ENCODE data around the gene ZNF230.

The ZNF230 gene

DNA sequence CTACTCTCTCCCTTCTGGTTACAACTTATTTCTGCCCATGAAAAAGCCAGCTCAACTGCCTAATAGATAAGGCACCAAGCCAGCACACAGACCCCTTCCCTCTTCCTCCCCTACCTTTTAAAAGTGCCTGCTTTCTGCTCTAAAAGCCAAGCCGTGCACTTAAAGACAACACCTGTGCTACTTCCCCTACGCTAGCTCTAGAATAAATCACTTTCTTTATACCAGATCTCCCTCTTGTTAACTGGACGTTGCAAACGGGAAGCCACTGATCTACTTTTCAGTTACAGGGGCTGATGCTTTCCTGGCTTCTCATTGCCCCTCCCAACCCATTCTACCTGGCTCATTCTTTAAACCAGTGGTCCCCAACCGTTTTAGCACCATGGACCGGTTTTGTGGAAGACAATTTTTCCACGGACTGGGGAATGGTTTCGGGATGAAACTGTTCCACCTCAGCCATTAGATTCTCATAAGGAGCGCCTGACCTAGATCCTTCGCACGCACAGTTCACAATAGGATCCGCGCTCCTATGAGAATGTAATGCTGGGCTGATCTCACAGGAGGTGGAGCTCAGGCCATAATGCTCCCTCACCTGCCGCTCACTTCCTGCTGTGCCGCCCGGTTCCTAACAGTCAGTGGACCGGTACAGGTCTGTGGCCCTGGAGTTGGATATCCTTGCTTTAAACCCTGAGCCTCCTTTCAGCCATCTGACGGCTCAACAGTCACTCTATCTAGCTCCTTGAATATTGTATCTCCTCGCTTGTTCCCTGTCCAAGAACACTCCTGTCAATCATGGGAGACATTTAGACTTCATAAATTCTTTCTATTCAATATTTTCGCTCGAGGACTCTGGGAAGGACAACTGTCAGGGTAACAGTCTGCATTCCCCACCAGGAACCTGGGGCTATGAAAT lies 48.2 kb downstream of the ZNF230 start:
- no peak for DNase-seq

DNA sequence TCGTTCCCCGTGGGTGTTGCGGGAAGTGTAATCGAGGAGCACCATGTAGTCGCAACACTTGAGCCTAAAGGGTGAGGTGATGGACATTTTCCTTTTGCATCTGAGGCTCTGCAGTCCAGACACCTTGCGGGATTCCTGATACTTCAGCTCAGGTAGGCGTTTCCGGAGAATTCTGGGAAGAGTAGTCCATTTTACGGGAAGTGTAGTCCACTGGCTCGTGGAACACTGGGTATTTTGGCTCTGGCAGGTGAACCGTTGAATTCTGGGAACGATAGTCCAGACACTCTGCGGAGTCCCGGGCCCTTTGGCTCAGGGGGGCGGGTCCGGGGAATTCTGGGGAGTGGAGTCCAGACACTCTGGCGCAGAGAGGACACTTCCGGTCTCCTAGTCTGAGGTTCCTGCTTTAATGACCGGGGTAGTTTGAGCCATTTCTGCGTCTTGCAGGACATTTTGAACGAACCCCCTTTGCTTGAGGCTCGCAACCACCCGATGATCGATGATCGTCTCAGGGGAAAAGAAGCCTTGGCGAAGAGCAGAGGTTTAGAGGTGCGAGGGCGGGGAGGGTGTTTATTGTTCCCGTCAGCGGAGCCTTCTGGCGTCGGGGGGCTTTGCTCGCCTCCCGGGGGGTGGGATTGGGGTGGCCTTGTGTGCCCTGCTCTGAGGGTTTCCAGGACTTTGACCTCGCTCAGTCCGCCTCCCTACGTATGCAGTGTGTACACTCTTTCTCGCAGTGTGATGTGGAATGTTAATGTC lies 49.1 kb downstream of the ZNF230 start, which contains the start of gene ZNF223:
ZNF223 (plus strand) TSS at position 387 of the 753 bp plus-strand sequence. CDS start 3,141 bp downstream, outside the sequence.
- DNase-seq = peak; percentile 93

DNA sequence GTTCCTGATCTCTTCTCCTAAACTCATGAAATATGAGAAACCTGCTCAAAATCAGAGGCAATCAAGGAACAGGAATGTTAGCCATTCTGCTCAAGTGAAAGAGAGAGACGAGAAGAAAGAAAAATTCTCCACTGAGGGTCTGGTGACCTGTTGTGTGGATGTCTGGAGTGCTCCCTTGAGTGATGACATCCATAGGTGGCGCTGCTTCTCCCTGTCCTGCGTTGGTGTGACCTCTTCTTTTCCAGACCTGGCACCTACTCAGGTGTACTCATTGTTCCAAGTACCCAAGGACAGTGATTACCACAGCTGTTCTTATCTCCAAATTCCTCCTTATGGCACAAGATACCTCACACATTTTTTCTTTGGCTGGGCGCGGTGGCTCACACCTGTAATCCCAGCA lies 53.1 kb downstream of the ZNF230 start:
- DNase-seq = no peak

DNA sequence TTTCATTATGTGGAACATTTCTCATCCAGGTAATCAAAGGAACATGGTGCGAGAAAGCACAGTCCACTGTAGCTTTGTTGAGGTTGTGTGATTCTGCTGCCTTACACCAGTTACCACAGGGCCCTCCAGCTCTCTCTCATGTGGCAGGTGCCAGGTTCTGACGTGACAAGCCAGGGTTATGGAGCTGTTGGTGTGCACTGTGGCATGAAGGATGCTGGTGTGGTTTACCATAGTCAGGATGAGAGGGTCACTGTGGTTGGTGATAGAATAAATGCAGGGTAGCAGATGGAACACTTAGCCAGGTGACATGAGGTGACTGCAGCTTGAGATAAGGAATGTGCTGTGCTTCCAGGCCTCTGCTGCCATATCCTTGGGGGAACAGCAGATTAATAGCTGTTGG lies 56.5 kb downstream of the ZNF230 start:
- DNase-seq = no peak

DNA sequence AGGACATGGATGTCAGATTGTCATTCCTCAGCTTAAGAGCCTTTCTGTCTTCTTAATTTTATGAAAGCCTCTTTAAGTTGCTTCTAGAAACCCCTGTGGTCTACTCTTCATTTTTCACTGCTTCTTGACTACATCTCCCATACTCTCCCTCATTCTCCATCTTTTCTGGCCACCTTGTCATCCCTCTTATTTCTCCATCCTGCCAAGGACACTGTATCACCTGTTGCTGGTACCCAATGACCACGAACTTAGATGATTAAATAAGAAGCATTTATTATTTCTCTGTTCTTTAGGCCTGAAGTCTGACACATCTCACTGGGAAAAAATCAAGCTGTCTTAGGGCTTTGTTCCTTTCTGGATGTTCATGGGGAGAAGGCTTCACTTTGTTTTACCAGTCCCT lies 58.3 kb downstream of the ZNF230 start:
- DNase-seq = no peak

All from NCI-H1694 (cell line).